ENCODE results near the gene PACS1.
A peak's percentile ranks its signal among the peaks of the same experiment; 100 is the strongest.

Gene PACS1

DNA sequence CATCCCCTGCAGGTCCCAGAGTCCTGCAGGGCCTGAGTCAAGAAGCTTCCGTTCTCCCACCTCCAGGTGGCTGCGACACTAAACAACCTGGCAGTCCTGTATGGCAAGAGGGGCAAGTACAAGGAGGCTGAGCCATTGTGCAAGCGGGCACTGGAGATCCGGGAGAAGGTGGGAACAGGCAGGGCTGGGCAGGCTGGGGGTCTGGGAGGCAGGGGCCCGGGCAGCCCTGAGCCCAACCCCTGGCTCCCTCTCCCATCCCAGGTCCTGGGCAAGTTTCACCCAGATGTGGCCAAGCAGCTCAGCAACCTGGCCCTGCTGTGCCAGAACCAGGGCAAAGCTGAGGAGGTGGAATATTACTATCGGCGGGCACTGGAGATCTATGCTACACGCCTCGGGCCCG lies 193.7 kb downstream of the PACS1 start:
- no peaks in the 10 kb centered on the region for H4K20me1 ChIP-seq (ENCODE audit: insufficient read depth, low read length)
- H3K27ac ChIP-seq (ENCODE audit: low read length), result no peak overlapping the region
- no peak overlapping the region for H2AFZ ChIP-seq (ENCODE audit: low read length)
- no peaks in the 10 kb centered on the region for H3K27me3 ChIP-seq (replicated peaks; ENCODE audit: insufficient read depth, low read length)
- no peak overlapping the region for H3K4me2 ChIP-seq (ENCODE audit: low read depth, low read length)
- peaks cover 8% of the 10 kb centered on the region for H3K4me1 ChIP-seq (ENCODE audit: low read length)
- no peak overlapping the region for H3K4me3 ChIP-seq (ENCODE audit: low read length)
- peaks cover 6% of the 10 kb centered on the region; the same call in 1 of the 2 replicates for H3F3A ChIP-seq (ENCODE audit: insufficient read depth, low read length)
- no peak for DNase-seq
- H3K36me3 ChIP-seq (replicated peaks; ENCODE audit: insufficient read depth, low read length), result no peaks in the 10 kb centered on the region
- no peak overlapping the region for H3K9ac ChIP-seq (ENCODE audit: low read length)
- H3K79me2 ChIP-seq (ENCODE audit: low read length), result peaks cover 17% of the 10 kb centered on the region
- H3K9me2 ChIP-seq (replicated peaks; ENCODE audit: insufficient read depth, low read length), result no peaks in the 10 kb centered on the region
- TF ChIP-seq EZH2 (optimal IDR thresholded peaks at IDR 0.05; ENCODE audit: low read depth, low read length) (no peak), EZH2phosphoT487 (IDR thresholded peaks at IDR 0.05; ENCODE audit: low read length) (no peak)
- TF ChIP-seq, protein P1, sequence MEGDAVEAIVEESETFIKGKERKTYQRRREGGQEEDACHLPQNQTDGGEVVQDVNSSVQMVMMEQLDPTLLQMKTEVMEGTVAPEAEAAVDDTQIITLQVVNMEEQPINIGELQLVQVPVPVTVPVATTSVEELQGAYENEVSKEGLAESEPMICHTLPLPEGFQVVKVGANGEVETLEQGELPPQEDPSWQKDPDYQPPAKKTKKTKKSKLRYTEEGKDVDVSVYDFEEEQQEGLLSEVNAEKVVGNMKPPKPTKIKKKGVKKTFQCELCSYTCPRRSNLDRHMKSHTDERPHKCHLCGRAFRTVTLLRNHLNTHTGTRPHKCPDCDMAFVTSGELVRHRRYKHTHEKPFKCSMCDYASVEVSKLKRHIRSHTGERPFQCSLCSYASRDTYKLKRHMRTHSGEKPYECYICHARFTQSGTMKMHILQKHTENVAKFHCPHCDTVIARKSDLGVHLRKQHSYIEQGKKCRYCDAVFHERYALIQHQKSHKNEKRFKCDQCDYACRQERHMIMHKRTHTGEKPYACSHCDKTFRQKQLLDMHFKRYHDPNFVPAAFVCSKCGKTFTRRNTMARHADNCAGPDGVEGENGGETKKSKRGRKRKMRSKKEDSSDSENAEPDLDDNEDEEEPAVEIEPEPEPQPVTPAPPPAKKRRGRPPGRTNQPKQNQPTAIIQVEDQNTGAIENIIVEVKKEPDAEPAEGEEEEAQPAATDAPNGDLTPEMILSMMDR (IDR thresholded peaks at IDR 0.05; ENCODE audit: low read length), result no peak
- H3K9me3 ChIP-seq (replicated peaks; ENCODE audit: insufficient read depth, low read length), result no peaks in the 10 kb centered on the region

DNA sequence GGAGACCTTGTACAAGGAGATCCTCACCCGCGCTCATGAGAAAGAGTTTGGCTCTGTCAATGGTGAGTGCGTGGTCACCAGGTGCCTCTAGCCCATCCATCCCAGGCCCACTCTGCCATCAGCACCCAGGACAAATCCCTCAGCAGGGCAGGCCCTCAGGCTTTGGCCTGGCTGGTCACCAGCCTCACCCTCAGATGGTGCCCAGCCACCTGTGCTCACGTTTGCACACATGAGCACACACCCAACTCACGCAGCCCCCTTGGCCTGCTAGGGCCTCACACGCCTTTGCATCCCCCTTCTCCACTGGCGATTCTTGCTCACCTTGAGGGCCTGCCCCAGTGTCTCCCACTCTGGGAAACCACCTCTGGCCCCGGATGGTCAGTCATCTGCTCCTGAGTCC lies 194.3 kb downstream of the PACS1 start:
- Histone ChIP-seq H3K27me3 (replicated peaks; ENCODE audit: insufficient read depth, low read length) (no peaks in the 10 kb centered on the region), H3K4me2 (ENCODE audit: low read depth, low read length) (no peak overlapping the region), H3K4me1 (ENCODE audit: low read length) (peaks cover 5% of the 10 kb centered on the region; the same call in 1 of the 2 replicates), H3K79me2 (ENCODE audit: low read length) (peaks cover 17% of the 10 kb centered on the region), H4K20me1 (ENCODE audit: insufficient read depth, low read length) (no peaks in the 10 kb centered on the region), H3K36me3 (replicated peaks; ENCODE audit: insufficient read depth, low read length) (no peaks in the 10 kb centered on the region), H3K9me3 (replicated peaks; ENCODE audit: insufficient read depth, low read length) (no peaks in the 10 kb centered on the region), H3F3A (ENCODE audit: insufficient read depth, low read length) (peaks cover 11% of the 10 kb centered on the region; the same call in 1 of the 2 replicates), H3K4me3 (ENCODE audit: low read length) (no peak overlapping the region), H3K27ac (ENCODE audit: low read length) (no peak overlapping the region), H3K9ac (ENCODE audit: low read length) (no peak overlapping the region), H3K9me2 (replicated peaks; ENCODE audit: insufficient read depth, low read length) (no peaks in the 10 kb centered on the region), H2AFZ (ENCODE audit: low read length) (no peak overlapping the region)
- TF ChIP-seq EZH2 (optimal IDR thresholded peaks at IDR 0.05; ENCODE audit: low read depth, low read length), result no peak
- no peak for TF ChIP-seq EZH2phosphoT487 (IDR thresholded peaks at IDR 0.05; ENCODE audit: low read length)
- TF ChIP-seq, protein P1 (IDR thresholded peaks at IDR 0.05; ENCODE audit: low read length), result no peak
- DNase-seq, result no peak

DNA sequence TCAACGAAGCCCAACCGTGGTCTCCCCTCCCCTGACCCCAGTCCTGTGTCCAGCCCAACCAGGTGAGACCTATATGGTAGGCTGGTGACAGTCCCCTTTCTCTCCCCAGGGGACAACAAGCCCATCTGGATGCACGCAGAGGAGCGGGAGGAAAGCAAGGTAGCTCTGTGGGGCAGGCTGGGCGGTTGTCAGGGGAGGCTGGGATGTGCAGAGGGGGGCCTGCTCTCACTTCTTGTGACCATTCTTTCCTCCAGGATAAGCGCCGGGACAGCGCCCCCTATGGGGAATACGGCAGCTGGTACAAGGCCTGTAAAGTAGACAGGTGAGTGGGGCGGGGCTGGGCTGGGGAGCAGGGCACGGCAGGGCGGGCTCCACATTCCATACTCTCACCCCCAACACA lies 194.8 kb downstream of the PACS1 start:
- no peak overlapping the region for H3K9ac ChIP-seq (ENCODE audit: low read length)
- no peaks in the 10 kb centered on the region for H3K36me3 ChIP-seq (replicated peaks; ENCODE audit: insufficient read depth, low read length)
- no peaks in the 10 kb centered on the region for H3K27me3 ChIP-seq (replicated peaks; ENCODE audit: insufficient read depth, low read length)
- DNase-seq, result peak; percentile 34
- no peaks in the 10 kb centered on the region for H4K20me1 ChIP-seq (ENCODE audit: insufficient read depth, low read length)
- H3K9me3 ChIP-seq (replicated peaks; ENCODE audit: insufficient read depth, low read length), result no peaks in the 10 kb centered on the region
- peaks cover 11% of the 10 kb centered on the region; the same call in 1 of the 2 replicates for H3K4me1 ChIP-seq (ENCODE audit: low read length)
- peaks cover 12% of the 10 kb centered on the region; the same call in 1 of the 2 replicates for H3F3A ChIP-seq (ENCODE audit: insufficient read depth, low read length)
- no peak for TF ChIP-seq EZH2phosphoT487 (IDR thresholded peaks at IDR 0.05; ENCODE audit: low read length)
- TF ChIP-seq, protein P1 (IDR thresholded peaks at IDR 0.05; ENCODE audit: low read length), result peak; percentile 44
- no peak overlapping the region for H3K27ac ChIP-seq (ENCODE audit: low read length)
- peaks cover 17% of the 10 kb centered on the region for H3K79me2 ChIP-seq (ENCODE audit: low read length)
- no peak overlapping the region for H3K4me2 ChIP-seq (ENCODE audit: low read depth, low read length)
- H3K9me2 ChIP-seq (replicated peaks; ENCODE audit: insufficient read depth, low read length), result no peaks in the 10 kb centered on the region
- no peak overlapping the region for H2AFZ ChIP-seq (ENCODE audit: low read length)
- H3K4me3 ChIP-seq (ENCODE audit: low read length), result no peak overlapping the region

Data from MM.1S (cell line).